Body of pancreas (tissue), 4 donors: ENCODE results near the gene LRRC73. TPM values are rescaled to one million over a fixed set of nuclear protein-coding genes. Genes with fewer than 3 reads are reported as not detected.
A peak's percentile ranks its signal among the peaks of the same experiment; 100 is the strongest.

Experiments used
- ATAC-seq: fragments of 150-250 bp; one replicate; pipeline ENCODE4 v1.9.1; 2016
- DNase-seq, 4 donors: peaks; one replicate each; pipeline ENCODE4 v3.0.0-alpha.2; 2019
- H3K27ac ChIP-seq, 4 donors: fragments of 200-600 bp; sonication (generic); 1 replicate in 3 of 4; 2 replicates in 1 of 4; pipeline versions ENCODE4 v1.5.1 to v1.6.1; 2016 to 2019; ENCODE audit warnings: mild to moderate bottlenecking in 1 of 4, mixed read lengths in 1 of 4, moderate library complexity in 1 of 4
- H3K27me3 ChIP-seq, 2 donors: fragments of 200-600 bp; sonication (generic); one replicate each; pipeline ENCODE4 v1.6.0; 2016; ENCODE audit warnings: mild to moderate bottlenecking in 1 of 2
- H3K36me3 ChIP-seq, 2 donors: fragments of 200-600 bp; sonication (generic); replicated peaks in 1 of 2; 2 replicates each; pipeline ENCODE4 v1.5.1; 2016; ENCODE audit warnings: low read depth in 2 of 2; ENCODE audit not compliant: insufficient read depth in 1 of 2
- H3K4me1 ChIP-seq: fragments of 200-600 bp; sonication (generic); one replicate; pipeline ENCODE4 v1.6.0; 2016
- H3K4me3 ChIP-seq, 2 donors: fragments of 200-600 bp; sonication (generic); 1 replicate in 1 of 2; 2 replicates in 1 of 2; pipeline ENCODE4 v1.5.1; 2016 to 2019
- H3K9me3 ChIP-seq, 3 donors: fragments of 200-600 bp; sonication (generic); 1 replicate in 2 of 3; 2 replicates in 1 of 3; pipeline ENCODE4 v1.5.1; 2016
- CTCF ChIP-seq, 7 experiments: fragments of 450-650 bp in 4 of 7; fragments of 200-600 bp in 3 of 7; sonication (generic) in 3 of 7; IDR thresholded peaks; one replicate each; pipeline ENCODE4 v1.5.1; 2016 to 2019; ENCODE audit warnings: antibody characterized with exemption in 7 of 7
- POLR2A ChIP-seq, 3 donors: fragments of 450-650 bp; IDR thresholded peaks; one replicate each; pipeline ENCODE4 v1.6.1; 2016; ENCODE audit warnings: antibody characterized with exemption in 3 of 3, mild to moderate bottlenecking in 2 of 3
- WGBS, 2 donors: methylation state at CpG; one replicate each; pipeline ENCODE4 v1.1.5; 2017; 5-methylcytosine and 5-hydroxymethylcytosine counted together
- intact Hi-C: fragments of 100-400 bp; cut with DNase I; formaldehyde crosslinking; loops from one replicate; pipeline ENCODE4 v1.15.1; 2023
- total RNA-seq, 2 donors: library from RNA; depleted of rRNA; stranded (reverse); fragments of >200 nt; gene quantifications; one replicate each; pipeline ENCODE4 v1.1.0, GENCODE V29; 2016

Gene LRRC73
- total RNA-seq, 2 donors from 2014 or later, result not detected

- peaks cover 1% of the 10 kb centered on the region for H3K4me1 ChIP-seq
- intact Hi-C loops, result no loop called here
- no peaks in the 10 kb centered on the region for H3K9me3 ChIP-seq
- DNase-seq (no peak), ATAC-seq (no peak)
- no peak overlapping the region for H3K4me3 ChIP-seq
- no peaks in the 10 kb centered on the region for H3K27me3 ChIP-seq
- TF ChIP-seq CTCF (IDR thresholded peaks at IDR 0.05) (no peak), POLR2A (IDR thresholded peaks at IDR 0.05) (no peak)
- no peak overlapping the region for H3K27ac ChIP-seq
- H3K36me3 ChIP-seq, result peaks cover 9 to 22% of the 10 kb centered on the region in 2 donors
- WGBS, 2 donors, result 94 to 97% methylated on average over 12 of the region's 12 CpGs
These were observed 12.5 kb downstream of the LRRC73 start for GRCh38 chr6:43497689-43498088.

- Histone ChIP-seq H3K4me3 (no peak overlapping the region), H3K27ac (no peak overlapping the region), H3K9me3 (no peaks in the 10 kb centered on the region), H3K36me3 (peaks cover 9 to 21% of the 10 kb centered on the region in 2 donors), H3K4me1 (peaks cover 8% of the 10 kb centered on the region), H3K27me3 (no peaks in the 10 kb centered on the region)
- TF ChIP-seq CTCF (IDR thresholded peaks at IDR 0.05) (no peak), POLR2A (IDR thresholded peaks at IDR 0.05) (no peak)
- intact Hi-C loops, result no loop called here
- WGBS, 2 donors, result 93 to 94% methylated on average over 1 to 6 of the region's 6 CpGs
- no peak for ATAC-seq
- DNase-seq, result no peak
These were observed 13.1 kb downstream of the LRRC73 start for GRCh38 chr6:43497129-43497396.

- H3K4me3 ChIP-seq, result no peak overlapping the region
- H3K27ac ChIP-seq, result no peak overlapping the region
- intact Hi-C loops, result no loop called here
- peak in 6 of 7 experiments; percentile 7 to 34 (median 20) for TF ChIP-seq CTCF (IDR thresholded peaks at IDR 0.05)
- TF ChIP-seq POLR2A (IDR thresholded peaks at IDR 0.05), result no peak
- no peak for DNase-seq
- peaks cover 9 to 21% of the 10 kb centered on the region in 2 donors for H3K36me3 ChIP-seq
- ATAC-seq, result no peak
- H3K4me1 ChIP-seq, result peaks cover 12% of the 10 kb centered on the region
- 67 to 70% methylated on average over 12 to 18 of the region's 18 CpGs for WGBS, 2 donors
- no peaks in the 10 kb centered on the region for H3K27me3 ChIP-seq
- H3K9me3 ChIP-seq, result no peaks in the 10 kb centered on the region
These were observed 13.6 kb downstream of the LRRC73 start for GRCh38 chr6:43496370-43497128.

- WGBS, 2 donors, result 79 to 92% methylated on average over 4 of the region's 4 CpGs
- ATAC-seq, result no peak
- peaks cover 12% of the 10 kb centered on the region for H3K4me1 ChIP-seq
These were observed 14.7 kb downstream of the LRRC73 start for GRCh38 chr6:43495409-43495941.

More at GRCh38 chr6:43495409-43495941, 14.7 kb downstream of the LRRC73 start:
- Histone ChIP-seq H3K9me3 (no peaks in the 10 kb centered on the region), H3K4me3 (no peak overlapping the region), H3K36me3 (peaks cover 4 to 12% of the 10 kb centered on the region in 2 donors), H3K27me3 (no peaks in the 10 kb centered on the region), H3K27ac (no peak overlapping the region)
- intact Hi-C loops, result no loop called here
- DNase-seq, result no peak
- no peak for TF ChIP-seq POLR2A (IDR thresholded peaks at IDR 0.05)
- TF ChIP-seq CTCF (IDR thresholded peaks at IDR 0.05), result no peak
